Neural cell (in vitro differentiated cells): Measurements from ENCODE around the gene ARF1. TPM values are rescaled to one million over a fixed set of nuclear protein-coding genes. Genes with fewer than 3 reads are reported as not detected.

Experiments
- H2AFZ ChIP-seq: fragments of 200-600, 300-800 bp; sonication (generic), shearing (Covaris generic); 2 replicates; pipeline ENCODE4 v1.6.0; 2014; ENCODE audit warnings: low read depth, mild to moderate bottlenecking, antibody characterized with exemption, low read length, moderate library complexity
- H3F3A ChIP-seq: fragments of 200-600 bp; shearing (Covaris generic); 2 replicates; pipeline ENCODE4 v1.6.1; 2016; ENCODE audit warnings: mild to moderate bottlenecking, moderate library complexity, mixed read lengths, antibody characterized with exemption, low read length; ENCODE audit not compliant: insufficient read depth, poor library complexity, severe bottlenecking
- H3K27ac ChIP-seq: fragments of 200-600, 300-800 bp; sonication (generic), shearing (Covaris generic); 2 replicates; pipeline ENCODE4 v1.5.1; 2014; ENCODE audit warnings: mild to moderate bottlenecking, low read length, moderate library complexity
- H3K27me3 ChIP-seq: fragments of 300-800, 200-600 bp; sonication (generic), shearing (Covaris generic); 2 replicates; pipeline ENCODE4 v1.6.0; 2014; ENCODE audit warnings: mild to moderate bottlenecking, low read depth, low read length, moderate library complexity; ENCODE audit not compliant: insufficient read depth
- H3K36me3 ChIP-seq: fragments of 300-800, 200-600 bp; sonication (generic), shearing (Covaris generic); 2 replicates; pipeline ENCODE4 v1.5.1; 2014; ENCODE audit warnings: mild to moderate bottlenecking, antibody characterized with exemption, low read length, moderate library complexity; ENCODE audit not compliant: insufficient read depth
- H3K4me2 ChIP-seq: fragments of 300-800, 200-600 bp; sonication (generic), shearing (Covaris generic); 2 replicates; pipeline ENCODE4 v1.6.0; 2014; ENCODE audit warnings: mild to moderate bottlenecking, low read length
- H3K4me3 ChIP-seq: fragments of 300-800, 200-600 bp; sonication (generic), shearing (Covaris generic); 2 replicates; pipeline ENCODE4 v1.5.1; 2014; ENCODE audit warnings: mild to moderate bottlenecking, low read length, moderate library complexity
- H3K79me2 ChIP-seq: fragments of 200-600 bp; shearing (Covaris generic); replicated peaks from 2 replicates; pipeline ENCODE4 v1.6.0; 2014; ENCODE audit warnings: mild to moderate bottlenecking, low read length, moderate library complexity; ENCODE audit not compliant: insufficient read depth
- H3K9ac ChIP-seq: fragments of 300-800, 200-600 bp; sonication (generic), shearing (Covaris generic); 2 replicates; pipeline ENCODE4 v1.6.1; 2016; ENCODE audit warnings: mild to moderate bottlenecking, low read length, mixed read lengths
- H3K9me2 ChIP-seq: fragments of 200-600 bp; shearing (Covaris generic); 2 replicates; pipeline ENCODE4 v1.6.1; 2016; ENCODE audit warnings: mild to moderate bottlenecking, low read length, mixed read lengths; ENCODE audit not compliant: insufficient read depth
- H3K9me3 ChIP-seq: fragments of 200-600, 300-800 bp; sonication (generic), shearing (Covaris generic); 2 replicates; pipeline ENCODE4 v1.6.1; 2016; ENCODE audit warnings: mild to moderate bottlenecking, mixed run types, low read length, moderate library complexity, mixed read lengths
- H4K20me1 ChIP-seq: fragments of 200-600 bp; shearing (Covaris generic); 2 replicates; pipeline ENCODE4 v1.6.1; 2016; ENCODE audit warnings: mild to moderate bottlenecking, mixed run types; ENCODE audit not compliant: insufficient read depth
- EP300 ChIP-seq: fragments of 450-650 bp; conservative IDR thresholded peaks from 2 replicates; pipeline ENCODE4 v1.6.1; 2014; ENCODE audit warnings: antibody characterized with exemption, mild to moderate bottlenecking, moderate library complexity; ENCODE audit not compliant: poor library complexity, severe bottlenecking
- EZH2 ChIP-seq: fragments of 200-600, 300-800 bp; shearing (Covaris generic), sonication (generic); IDR thresholded peaks from 2 replicates; pipeline ENCODE4 v1.6.1; 2014; ENCODE audit warnings: antibody characterized with exemption, low read length, borderline replicate concordance, mild to moderate bottlenecking; ENCODE audit not compliant: insufficient read depth, poor library complexity, severe bottlenecking
- MXI1 ChIP-seq: fragments of 450-650 bp; conservative IDR thresholded peaks from 2 replicates; pipeline ENCODE4 v1.6.1; 2014; ENCODE audit warnings: antibody characterized with exemption, mild to moderate bottlenecking; ENCODE audit not compliant: poor library complexity, severe bottlenecking
- POLR2AphosphoS5 ChIP-seq: IDR thresholded peaks from 2 replicates; pipeline ENCODE4 v1.6.1; 2012
- RAD21 ChIP-seq: fragments of 450-650 bp; conservative IDR thresholded peaks from 2 replicates; pipeline ENCODE4 v1.6.1; 2014; ENCODE audit warnings: antibody characterized with exemption, mild to moderate bottlenecking, moderate library complexity
- SMC3 ChIP-seq: fragments of 450-650 bp; conservative IDR thresholded peaks from 2 replicates; pipeline ENCODE4 v1.6.1; 2014; ENCODE audit warnings: antibody characterized with exemption, mild to moderate bottlenecking, moderate library complexity; ENCODE audit not compliant: poor library complexity
- TAF1 ChIP-seq: IDR thresholded peaks from 2 replicates; pipeline ENCODE4 v1.6.1; 2012; ENCODE audit warnings: low read depth
- polyA plus RNA-seq: library from polyadenylated mRNA; depleted of rRNA; stranded (reverse); fragments of >200 nt; gene quantifications from 2 replicates; pipeline ENCODE4 v1.2.3, GENCODE V29; 2014
- TF ChIP-seq, protein P1 (sequence below): IDR thresholded peaks from 2 replicates; pipeline ENCODE4 v1.6.1; 2012; ENCODE audit warnings: borderline replicate concordance
- TF ChIP-seq, protein P2 (sequence below): fragments of 450-650 bp; IDR thresholded peaks from 2 replicates; pipeline ENCODE4 v1.5.1; 2014; ENCODE audit warnings: antibody characterized with exemption, mild to moderate bottlenecking, moderate library complexity; ENCODE audit not compliant: poor library complexity, severe bottlenecking

The ARF1 gene
- polyA plus RNA-seq, 1 donor from 2014 or later = 168 TPM

DNA sequence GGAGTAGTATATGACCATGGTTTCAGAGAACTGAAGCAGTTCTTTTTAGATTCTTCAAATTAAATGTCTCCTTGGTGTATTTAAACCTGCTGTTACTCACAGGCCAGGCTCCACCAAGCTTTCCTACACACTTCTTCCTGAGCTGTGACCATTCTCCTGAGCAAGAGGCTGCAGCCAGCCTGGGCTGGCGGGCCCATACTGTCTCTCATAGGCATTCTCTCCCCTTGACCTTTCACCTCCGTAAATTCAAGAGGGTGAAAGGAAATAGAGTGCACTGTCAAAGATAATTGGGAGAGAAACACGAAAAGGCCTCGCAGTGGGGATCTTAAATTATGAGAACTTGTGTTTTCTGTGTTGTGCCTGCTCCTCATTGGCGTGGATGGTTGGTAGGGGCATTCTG is 2.3 kb downstream of the ARF1 start:
- Histone ChIP-seq H3K9ac (no peak overlapping the region), H3K27me3 (no peaks in the 10 kb centered on the region), H3K79me2 (peaks cover 68% of the 10 kb centered on the region), H4K20me1 (peaks cover 11% of the 10 kb centered on the region), H3K4me2 (peak overlapping the region; percentile 89), H3K9me3 (no peaks in the 10 kb centered on the region), H3F3A (no peaks in the 10 kb centered on the region), H3K36me3 (no peaks in the 10 kb centered on the region), H3K27ac (no peak overlapping the region), H3K9me2 (no peaks in the 10 kb centered on the region), H3K4me3 (peak overlapping the region; percentile 99), H2AFZ (no peak overlapping the region)
- no peak for TF ChIP-seq EP300
- TF ChIP-seq SMC3 = no peak
- TF ChIP-seq RAD21 = no peak
- TF ChIP-seq POLR2AphosphoS5 = no peak
- TF ChIP-seq MXI1 = no peak
- TF ChIP-seq, protein P1, sequence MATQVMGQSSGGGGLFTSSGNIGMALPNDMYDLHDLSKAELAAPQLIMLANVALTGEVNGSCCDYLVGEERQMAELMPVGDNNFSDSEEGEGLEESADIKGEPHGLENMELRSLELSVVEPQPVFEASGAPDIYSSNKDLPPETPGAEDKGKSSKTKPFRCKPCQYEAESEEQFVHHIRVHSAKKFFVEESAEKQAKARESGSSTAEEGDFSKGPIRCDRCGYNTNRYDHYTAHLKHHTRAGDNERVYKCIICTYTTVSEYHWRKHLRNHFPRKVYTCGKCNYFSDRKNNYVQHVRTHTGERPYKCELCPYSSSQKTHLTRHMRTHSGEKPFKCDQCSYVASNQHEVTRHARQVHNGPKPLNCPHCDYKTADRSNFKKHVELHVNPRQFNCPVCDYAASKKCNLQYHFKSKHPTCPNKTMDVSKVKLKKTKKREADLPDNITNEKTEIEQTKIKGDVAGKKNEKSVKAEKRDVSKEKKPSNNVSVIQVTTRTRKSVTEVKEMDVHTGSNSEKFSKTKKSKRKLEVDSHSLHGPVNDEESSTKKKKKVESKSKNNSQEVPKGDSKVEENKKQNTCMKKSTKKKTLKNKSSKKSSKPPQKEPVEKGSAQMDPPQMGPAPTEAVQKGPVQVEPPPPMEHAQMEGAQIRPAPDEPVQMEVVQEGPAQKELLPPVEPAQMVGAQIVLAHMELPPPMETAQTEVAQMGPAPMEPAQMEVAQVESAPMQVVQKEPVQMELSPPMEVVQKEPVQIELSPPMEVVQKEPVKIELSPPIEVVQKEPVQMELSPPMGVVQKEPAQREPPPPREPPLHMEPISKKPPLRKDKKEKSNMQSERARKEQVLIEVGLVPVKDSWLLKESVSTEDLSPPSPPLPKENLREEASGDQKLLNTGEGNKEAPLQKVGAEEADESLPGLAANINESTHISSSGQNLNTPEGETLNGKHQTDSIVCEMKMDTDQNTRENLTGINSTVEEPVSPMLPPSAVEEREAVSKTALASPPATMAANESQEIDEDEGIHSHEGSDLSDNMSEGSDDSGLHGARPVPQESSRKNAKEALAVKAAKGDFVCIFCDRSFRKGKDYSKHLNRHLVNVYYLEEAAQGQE = no peak
- TF ChIP-seq, protein P2, sequence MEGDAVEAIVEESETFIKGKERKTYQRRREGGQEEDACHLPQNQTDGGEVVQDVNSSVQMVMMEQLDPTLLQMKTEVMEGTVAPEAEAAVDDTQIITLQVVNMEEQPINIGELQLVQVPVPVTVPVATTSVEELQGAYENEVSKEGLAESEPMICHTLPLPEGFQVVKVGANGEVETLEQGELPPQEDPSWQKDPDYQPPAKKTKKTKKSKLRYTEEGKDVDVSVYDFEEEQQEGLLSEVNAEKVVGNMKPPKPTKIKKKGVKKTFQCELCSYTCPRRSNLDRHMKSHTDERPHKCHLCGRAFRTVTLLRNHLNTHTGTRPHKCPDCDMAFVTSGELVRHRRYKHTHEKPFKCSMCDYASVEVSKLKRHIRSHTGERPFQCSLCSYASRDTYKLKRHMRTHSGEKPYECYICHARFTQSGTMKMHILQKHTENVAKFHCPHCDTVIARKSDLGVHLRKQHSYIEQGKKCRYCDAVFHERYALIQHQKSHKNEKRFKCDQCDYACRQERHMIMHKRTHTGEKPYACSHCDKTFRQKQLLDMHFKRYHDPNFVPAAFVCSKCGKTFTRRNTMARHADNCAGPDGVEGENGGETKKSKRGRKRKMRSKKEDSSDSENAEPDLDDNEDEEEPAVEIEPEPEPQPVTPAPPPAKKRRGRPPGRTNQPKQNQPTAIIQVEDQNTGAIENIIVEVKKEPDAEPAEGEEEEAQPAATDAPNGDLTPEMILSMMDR = no peak
- no peak for TF ChIP-seq TAF1
- TF ChIP-seq EZH2 = no peak

DNA sequence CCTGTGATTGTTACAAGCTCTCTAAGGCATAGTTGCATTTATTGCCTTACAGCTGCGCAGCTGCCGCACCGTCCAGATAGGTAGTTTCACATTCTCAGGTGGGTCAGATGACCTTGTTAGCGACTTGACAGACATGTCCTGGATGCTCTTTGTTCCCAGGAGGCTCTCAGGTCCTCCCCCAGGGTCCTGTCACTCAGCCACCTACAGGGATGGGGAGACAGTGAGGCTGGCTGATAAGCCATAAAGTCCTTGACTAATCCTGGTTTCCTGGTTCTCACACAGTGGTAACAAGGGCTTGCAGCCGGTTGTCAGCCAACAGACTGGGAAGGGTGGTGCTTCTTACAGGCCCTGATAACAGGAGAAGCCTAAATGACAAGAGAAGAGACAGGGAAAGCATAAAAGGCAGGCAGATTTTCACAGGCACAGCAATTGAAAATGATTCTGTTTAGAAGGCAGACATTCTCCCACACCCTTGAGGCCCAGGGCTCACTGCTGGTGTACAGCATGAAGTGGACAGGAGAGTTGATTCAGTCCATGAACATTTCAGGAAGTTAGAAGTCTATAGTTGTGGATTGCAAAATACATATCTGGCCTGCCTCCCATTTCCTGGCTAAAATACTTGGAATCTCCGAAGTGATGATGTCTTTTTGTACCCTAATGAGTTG is 2.9 kb downstream of the ARF1 start:
- Histone ChIP-seq H3F3A (no peaks in the 10 kb centered on the region), H3K4me2 (no peak overlapping the region), H3K9me3 (no peaks in the 10 kb centered on the region), H3K27ac (no peak overlapping the region), H3K79me2 (peaks cover 74% of the 10 kb centered on the region), H2AFZ (no peak overlapping the region), H3K36me3 (no peaks in the 10 kb centered on the region), H4K20me1 (peaks cover 11% of the 10 kb centered on the region), H3K9ac (no peak overlapping the region), H3K9me2 (no peaks in the 10 kb centered on the region), H3K27me3 (no peaks in the 10 kb centered on the region), H3K4me3 (peak overlapping the region; percentile 99)
- no peak for TF ChIP-seq RAD21
